Neural progenitor cell (in vitro differentiated cells): ENCODE results near the gene TNFRSF8.

Experiments used
- EZH2 ChIP-seq: fragments of 200-600 bp; sonication (generic); IDR thresholded peaks from 2 replicates; pipeline ENCODE4 v1.6.1; 2017; ENCODE audit warnings: antibody characterized with exemption, mild to moderate bottlenecking, moderate library complexity
- EZH2phosphoT487 ChIP-seq: fragments of 200-600 bp; sonication (generic); IDR thresholded peaks from 2 replicates; pipeline ENCODE4 v1.6.1; 2017; ENCODE audit warnings: antibody characterized with exemption
- TF ChIP-seq, protein P1 (sequence below): fragments of 200-600 bp; sonication (generic); IDR thresholded peaks from 2 replicates; pipeline ENCODE4 v1.5.1; 2017; ENCODE audit warnings: antibody characterized with exemption, mild to moderate bottlenecking

DNA sequence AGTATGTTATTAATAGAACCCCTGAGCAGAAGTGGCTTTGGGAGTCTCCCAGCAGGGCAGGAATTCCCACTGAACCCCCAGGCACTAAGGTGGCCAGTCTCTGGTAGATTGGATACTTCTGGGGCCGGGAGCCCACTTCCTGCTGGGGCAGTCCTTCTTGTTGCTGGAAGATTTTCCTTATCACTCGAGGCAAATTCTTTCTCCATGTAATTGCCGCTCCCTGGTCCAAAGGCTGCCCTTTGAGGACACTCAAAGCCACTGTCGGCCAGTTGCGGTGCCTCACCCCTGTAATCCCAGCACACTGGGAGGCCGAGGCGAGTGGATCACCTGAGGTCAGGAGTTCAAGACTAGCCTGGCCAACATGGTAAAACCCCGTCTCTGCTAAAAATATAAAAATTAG, 81.1 kb downstream of the TNFRSF8 start:
- TF ChIP-seq, protein P1, sequence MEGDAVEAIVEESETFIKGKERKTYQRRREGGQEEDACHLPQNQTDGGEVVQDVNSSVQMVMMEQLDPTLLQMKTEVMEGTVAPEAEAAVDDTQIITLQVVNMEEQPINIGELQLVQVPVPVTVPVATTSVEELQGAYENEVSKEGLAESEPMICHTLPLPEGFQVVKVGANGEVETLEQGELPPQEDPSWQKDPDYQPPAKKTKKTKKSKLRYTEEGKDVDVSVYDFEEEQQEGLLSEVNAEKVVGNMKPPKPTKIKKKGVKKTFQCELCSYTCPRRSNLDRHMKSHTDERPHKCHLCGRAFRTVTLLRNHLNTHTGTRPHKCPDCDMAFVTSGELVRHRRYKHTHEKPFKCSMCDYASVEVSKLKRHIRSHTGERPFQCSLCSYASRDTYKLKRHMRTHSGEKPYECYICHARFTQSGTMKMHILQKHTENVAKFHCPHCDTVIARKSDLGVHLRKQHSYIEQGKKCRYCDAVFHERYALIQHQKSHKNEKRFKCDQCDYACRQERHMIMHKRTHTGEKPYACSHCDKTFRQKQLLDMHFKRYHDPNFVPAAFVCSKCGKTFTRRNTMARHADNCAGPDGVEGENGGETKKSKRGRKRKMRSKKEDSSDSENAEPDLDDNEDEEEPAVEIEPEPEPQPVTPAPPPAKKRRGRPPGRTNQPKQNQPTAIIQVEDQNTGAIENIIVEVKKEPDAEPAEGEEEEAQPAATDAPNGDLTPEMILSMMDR, result no peak
- TF ChIP-seq EZH2phosphoT487 (no peak), EZH2 (no peak)
